ENCODE measurements around the gene MAML2.

GRCh38 chr11:96136613-96137298 lies 206.2 kb downstream of the MAML2 start:
- TF ChIP-seq CTCF (conservative IDR thresholded peaks at IDR 0.05) (no peak), ZFX (IDR thresholded peaks at IDR 0.05) (no peak)

All from C4-2B (cell line).